GM12892 (cell line): Measurements from ENCODE around the gene EML6.

Experiments
- DNase-seq: peaks from one replicate; pipeline ENCODE4 v3.0.0; 2011; ENCODE audit not compliant: insufficient read length
- FAIRE-seq: peaks from 2 replicates; lab custom pipeline; 2011; peaks lifted over from hg19 to GRCh38; lab: Jason Lieb, UNC
- POLR2A ChIP-seq: IDR thresholded peaks from 2 replicates; pipeline ENCODE4 v1.6.1; 2011; ENCODE audit warnings: low read depth, low read length, control low read depth
- POLR2AphosphoS5 ChIP-seq: IDR thresholded peaks from 2 replicates; pipeline ENCODE4 v1.6.1; 2011; ENCODE audit warnings: low read depth, low read length, control low read depth
- TAF1 ChIP-seq: IDR thresholded peaks from 2 replicates; pipeline ENCODE4 v1.6.1; 2011; ENCODE audit warnings: low read depth, mild to moderate bottlenecking, control low read depth, low read length, borderline replicate concordance

Gene EML6

GRCh38 chr2:54955358-54956110, 232.1 kb downstream of the EML6 start:
- TF ChIP-seq POLR2A (no peak), TAF1 (no peak), POLR2AphosphoS5 (no peak)
- FAIRE-seq (no peak), DNase-seq (no peak)

DNA sequence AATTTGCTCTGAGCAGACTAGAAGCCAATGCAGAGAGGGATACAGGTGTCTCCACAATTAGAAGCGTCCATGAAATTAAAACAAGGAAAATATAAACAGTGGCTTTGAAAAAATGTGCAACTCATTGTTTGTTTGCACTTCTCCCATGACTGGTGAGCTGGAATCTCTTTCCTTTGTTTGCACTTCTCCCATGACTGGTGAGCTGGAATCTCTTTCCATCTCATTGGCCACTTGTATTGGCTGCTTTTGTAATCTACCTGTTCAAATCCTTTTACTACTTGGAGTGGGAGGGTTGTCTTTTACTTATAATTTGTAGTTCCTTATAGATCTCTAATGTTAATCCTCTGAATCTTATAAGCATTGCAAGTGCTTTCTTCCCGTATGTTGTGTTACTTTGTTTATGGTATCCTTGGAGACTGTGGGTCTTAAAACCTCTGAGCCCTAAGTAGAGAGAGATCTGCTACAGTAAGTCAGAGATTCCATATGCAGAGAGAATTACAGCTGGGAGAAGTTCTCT, 232.7 kb downstream of the EML6 start:
- FAIRE-seq (no peak), DNase-seq (no peak)
- TF ChIP-seq TAF1 (no peak), POLR2A (no peak), POLR2AphosphoS5 (no peak)

GRCh38 chr2:54957321-54957999, 234.0 kb downstream of the EML6 start:
- TF ChIP-seq TAF1: no peak
- TF ChIP-seq POLR2AphosphoS5: no peak
- no peak for TF ChIP-seq POLR2A
- FAIRE-seq (no peak), DNase-seq (no peak)

DNA sequence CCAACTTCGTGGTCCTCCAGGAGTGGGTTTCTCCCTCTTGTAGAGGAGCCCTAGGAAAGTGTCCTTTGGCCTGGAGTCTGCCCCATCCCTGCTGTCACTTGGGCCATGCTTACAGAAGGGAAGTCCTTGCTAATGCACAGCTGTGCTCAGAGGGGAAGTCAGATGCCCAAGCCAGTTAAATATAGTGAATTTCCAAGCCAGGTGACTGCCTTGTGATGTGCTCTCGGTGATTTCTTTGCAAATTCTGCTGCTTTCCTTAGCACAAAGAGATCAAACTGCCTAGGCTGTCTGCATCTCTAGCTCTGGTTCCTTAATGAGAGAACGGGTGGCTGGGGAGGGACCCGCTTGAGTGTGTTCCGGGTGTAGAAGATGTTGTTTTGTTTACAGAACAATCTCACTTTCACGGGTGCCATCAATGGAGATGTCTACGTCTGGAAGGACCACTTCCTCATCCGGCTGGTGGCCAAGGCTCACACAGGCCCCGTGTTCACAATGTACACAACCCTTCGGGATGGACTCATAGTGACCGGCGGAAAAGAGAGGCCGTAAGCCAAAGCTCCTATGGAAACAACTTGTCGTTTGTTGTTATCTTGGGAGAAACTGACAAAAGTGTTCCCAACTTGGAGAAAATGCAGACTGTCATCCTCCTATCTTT, 235.4 kb downstream of the EML6 start:
- DNase-seq: no peak
- no peak for TF ChIP-seq POLR2AphosphoS5
- TF ChIP-seq TAF1: no peak
- no peak for TF ChIP-seq POLR2A
- FAIRE-seq: no peak

DNA sequence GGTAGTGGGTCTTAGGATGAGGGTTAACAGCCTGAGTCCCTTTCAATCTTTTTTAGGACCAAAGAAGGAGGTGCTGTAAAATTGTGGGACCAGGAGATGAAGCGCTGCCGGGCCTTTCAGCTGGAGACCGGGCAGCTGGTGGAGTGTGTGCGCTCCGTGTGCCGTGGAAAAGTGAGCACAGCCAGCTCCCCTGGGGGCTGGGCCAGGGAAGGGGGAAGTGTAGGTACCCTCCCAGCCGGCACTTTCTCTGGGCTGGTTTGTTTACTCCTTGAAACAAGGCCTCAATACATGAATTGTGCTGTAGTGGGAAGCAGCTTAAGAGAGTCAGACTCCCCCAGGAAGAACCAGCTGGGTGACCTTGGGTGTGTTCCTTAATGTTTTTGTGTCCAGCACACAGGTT, 236.7 kb downstream of the EML6 start:
- FAIRE-seq (no peak), DNase-seq (no peak)
- no peak for TF ChIP-seq TAF1
- no peak for TF ChIP-seq POLR2A
- no peak for TF ChIP-seq POLR2AphosphoS5

DNA sequence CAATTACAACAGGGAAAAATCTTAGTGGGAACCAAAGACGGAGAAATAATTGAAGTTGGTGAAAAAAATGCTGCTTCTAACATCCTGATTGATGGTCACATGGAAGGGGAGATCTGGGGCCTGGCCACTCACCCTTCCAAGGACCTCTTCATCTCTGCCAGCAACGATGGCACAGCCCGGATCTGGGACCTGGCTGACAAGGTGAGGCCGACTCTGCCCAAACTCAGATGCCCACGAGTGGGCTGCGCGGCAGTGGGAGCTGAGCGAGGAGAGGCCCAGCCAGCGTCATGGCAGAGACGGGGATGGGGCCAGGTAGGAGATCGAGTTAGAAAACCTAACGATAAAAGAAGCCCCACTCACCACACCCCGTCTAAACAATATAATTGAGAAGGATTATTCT, 239.0 kb downstream of the EML6 start:
- FAIRE-seq: no peak
- DNase-seq: no peak
- TF ChIP-seq POLR2A (no peak), POLR2AphosphoS5 (no peak), TAF1 (no peak)

DNA sequence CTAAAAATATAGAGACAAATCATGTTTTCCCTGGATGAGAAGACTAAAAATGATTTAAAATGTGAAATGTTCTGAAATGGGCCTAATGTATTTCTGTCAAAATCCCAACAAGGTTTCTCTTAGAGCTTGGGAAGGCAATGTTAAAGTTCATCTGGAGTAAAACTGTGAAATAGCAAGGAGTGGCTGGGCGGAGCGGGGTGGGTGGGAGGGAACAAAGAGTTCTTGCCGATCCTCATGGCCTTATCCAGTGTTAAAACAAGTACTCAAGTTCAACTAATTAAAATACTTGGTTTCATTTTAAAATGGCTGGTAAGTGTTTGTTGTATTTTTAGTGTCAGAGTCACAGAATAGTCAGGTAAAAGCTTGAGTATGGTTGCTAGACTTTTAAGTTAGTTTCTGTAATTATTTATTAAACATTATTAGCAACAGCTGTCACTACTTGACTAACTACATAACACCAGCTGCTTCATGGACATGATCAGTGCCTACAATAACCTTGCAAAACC, 239.5 kb downstream of the EML6 start:
- TF ChIP-seq TAF1 (no peak), POLR2A (no peak), POLR2AphosphoS5 (no peak)
- FAIRE-seq: no peak
- no peak for DNase-seq

DNA sequence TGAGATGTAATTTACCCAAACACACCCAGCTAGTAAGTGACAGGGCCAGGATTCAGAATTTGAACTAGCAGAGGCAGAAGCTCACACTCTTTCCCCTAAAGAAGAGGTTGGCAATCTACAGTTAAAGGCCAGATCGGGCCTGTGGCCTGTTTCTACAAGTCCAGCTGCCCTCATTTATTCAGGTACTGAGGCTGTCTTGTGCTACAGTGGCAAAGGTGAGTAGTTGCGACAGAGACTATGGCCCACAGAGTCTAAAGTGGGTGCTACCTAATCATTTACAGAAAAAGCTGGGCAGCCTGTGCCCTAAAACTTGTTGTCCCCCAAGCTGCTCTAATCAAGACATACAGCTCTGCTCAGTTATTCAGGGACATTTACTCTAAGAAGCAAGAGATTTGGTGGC, 240.0 kb downstream of the EML6 start:
- TF ChIP-seq POLR2AphosphoS5: no peak
- TF ChIP-seq POLR2A: no peak
- TF ChIP-seq TAF1: no peak
- DNase-seq (no peak), FAIRE-seq (no peak)

DNA sequence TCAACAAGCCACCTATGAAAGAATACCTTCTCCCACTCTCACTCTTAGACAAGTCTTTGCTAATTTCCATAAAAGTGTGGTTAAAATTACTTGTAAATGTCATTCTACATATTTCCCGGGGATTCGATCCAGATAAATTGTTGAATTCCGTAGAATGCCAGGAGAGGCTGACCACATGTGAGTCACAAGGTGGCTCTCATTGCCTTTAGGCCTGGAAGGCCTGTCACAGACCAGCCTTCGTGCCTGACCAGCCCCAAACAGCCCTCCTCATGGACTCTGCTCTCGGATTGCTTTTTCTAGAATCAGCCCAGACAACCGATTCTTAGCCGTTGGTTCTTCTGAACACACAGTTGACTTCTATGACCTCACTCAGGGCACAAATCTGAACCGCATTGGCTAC, 240.8 kb downstream of the EML6 start:
- FAIRE-seq (no peak), DNase-seq (no peak)
- TF ChIP-seq POLR2A (no peak), POLR2AphosphoS5 (no peak), TAF1 (no peak)

GRCh38 chr2:54964816-54965215, 241.4 kb downstream of the EML6 start:
- FAIRE-seq: no peak
- no peak for DNase-seq
- TF ChIP-seq POLR2A (no peak), POLR2AphosphoS5 (no peak), TAF1 (no peak)

DNA sequence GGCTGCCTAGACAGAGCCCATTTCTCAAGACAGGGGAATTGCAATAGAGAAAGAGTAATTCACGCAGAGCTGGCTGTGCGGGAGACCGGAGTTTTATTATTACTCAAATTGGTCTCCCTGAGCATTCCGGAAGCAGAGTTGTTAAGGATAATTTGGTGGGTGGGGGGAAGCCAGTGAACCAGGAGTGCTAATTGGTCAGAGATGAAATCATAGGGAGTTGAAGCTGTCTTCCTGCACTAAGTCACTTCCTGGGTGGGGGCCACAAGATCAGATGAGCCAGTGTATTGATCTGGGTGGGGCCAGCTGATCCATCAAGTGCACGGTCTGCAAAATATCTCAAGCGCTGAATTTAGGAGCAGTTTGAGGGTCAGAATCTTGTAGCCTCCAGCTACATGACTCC, 242.0 kb downstream of the EML6 start:
- no peak for DNase-seq
- no peak for TF ChIP-seq POLR2A
- TF ChIP-seq POLR2AphosphoS5: no peak
- TF ChIP-seq TAF1: no peak

More for the DNA sequence above, 242.0 kb downstream of the EML6 start:
- no peak for FAIRE-seq
